HEK293 (cell line): Measurements from ENCODE around the gene AURKB.

Experiments used
- BCL11B ChIP-seq: fragments of 450-650 bp; formaldehyde crosslinking; IDR thresholded peaks from 2 replicates; pipeline ENCODE4 v1.5.1; 2016; ENCODE audit warnings: low read depth, missing biosample characterization, missing genetic modification characterization
- KLF16 ChIP-seq: fragments of 450-650 bp; formaldehyde crosslinking; IDR thresholded peaks from 2 replicates; pipeline ENCODE4 v1.5.1; 2017; ENCODE audit warnings: missing biosample characterization, missing genetic modification characterization
- KLF8 ChIP-seq: fragments of 450-650 bp; formaldehyde crosslinking; IDR thresholded peaks from 2 replicates; pipeline ENCODE4 v1.5.1; 2016; ENCODE audit warnings: missing biosample characterization, missing genetic modification characterization
- PATZ1 ChIP-seq: fragments of 450-650 bp; formaldehyde crosslinking; IDR thresholded peaks from 2 replicates; pipeline ENCODE4 v1.5.1; 2016; ENCODE audit warnings: missing biosample characterization, missing genetic modification characterization
- PRDM10 ChIP-seq: fragments of 450-650 bp; formaldehyde crosslinking; IDR thresholded peaks from 2 replicates; pipeline ENCODE4 v1.5.1; 2016; ENCODE audit warnings: missing biosample characterization, missing genetic modification characterization
- SALL2 ChIP-seq: fragments of 450-650 bp; formaldehyde crosslinking; IDR thresholded peaks from 2 replicates; pipeline ENCODE4 v1.5.0; 2017; ENCODE audit warnings: missing biosample characterization, mild to moderate bottlenecking, missing genetic modification characterization, borderline replicate concordance
- SCRT2 ChIP-seq: fragments of 450-650 bp; formaldehyde crosslinking; IDR thresholded peaks from 2 replicates; pipeline ENCODE4 v1.5.1; 2016; ENCODE audit warnings: missing biosample characterization, missing genetic modification characterization
- ZBTB49 ChIP-seq: fragments of 450-650 bp; formaldehyde crosslinking; IDR thresholded peaks from 2 replicates; pipeline ENCODE4 v1.5.1; 2016; ENCODE audit warnings: missing biosample characterization, missing genetic modification characterization, low read depth
- ZFP37 ChIP-seq: fragments of 450-650 bp; formaldehyde crosslinking; IDR thresholded peaks from 2 replicates; pipeline ENCODE4 v1.5.1; 2016; ENCODE audit warnings: missing biosample characterization, missing genetic modification characterization
- ZNF112 ChIP-seq: fragments of 450-650 bp; formaldehyde crosslinking; IDR thresholded peaks from 2 replicates; pipeline ENCODE4 v1.5.0; 2017; ENCODE audit warnings: missing biosample characterization, missing genetic modification characterization
- ZNF169 ChIP-seq: fragments of 450-650 bp; formaldehyde crosslinking; IDR thresholded peaks from 2 replicates; pipeline ENCODE4 v1.5.1; 2016; ENCODE audit warnings: missing biosample characterization, missing genetic modification characterization
- ZNF202 ChIP-seq: fragments of 450-650 bp; formaldehyde crosslinking; IDR thresholded peaks from 2 replicates; pipeline ENCODE4 v1.5.1; 2016; ENCODE audit warnings: missing biosample characterization, missing genetic modification characterization, borderline replicate concordance
- ZNF23 ChIP-seq: fragments of 450-650 bp; formaldehyde crosslinking; IDR thresholded peaks from 2 replicates; pipeline ENCODE4 v1.5.1; 2016; ENCODE audit warnings: missing biosample characterization, missing genetic modification characterization, borderline replicate concordance
- ZNF449 ChIP-seq: fragments of 450-650 bp; formaldehyde crosslinking; IDR thresholded peaks from 2 replicates; pipeline ENCODE4 v1.5.1; 2017; ENCODE audit warnings: missing biosample characterization, mild to moderate bottlenecking, missing genetic modification characterization, moderate library complexity
- ZNF48 ChIP-seq: fragments of 450-650 bp; formaldehyde crosslinking; IDR thresholded peaks from 2 replicates; pipeline ENCODE4 v1.5.1; 2016; ENCODE audit warnings: missing biosample characterization, missing genetic modification characterization
- ZNF548 ChIP-seq: fragments of 450-650 bp; formaldehyde crosslinking; IDR thresholded peaks from 2 replicates; pipeline ENCODE4 v1.5.1; 2016; ENCODE audit warnings: missing biosample characterization, missing genetic modification characterization
- ZNF571 ChIP-seq: fragments of 450-650 bp; formaldehyde crosslinking; IDR thresholded peaks from 2 replicates; pipeline ENCODE4 v1.5.0; 2017; ENCODE audit warnings: missing biosample characterization, missing genetic modification characterization
- ZNF600 ChIP-seq: fragments of 450-650 bp; formaldehyde crosslinking; IDR thresholded peaks from 2 replicates; pipeline ENCODE4 v1.5.1; 2016; ENCODE audit warnings: missing biosample characterization, missing genetic modification characterization
- ZNF610 ChIP-seq: fragments of 450-650 bp; formaldehyde crosslinking; IDR thresholded peaks from 2 replicates; pipeline ENCODE4 v1.5.1; 2016; ENCODE audit warnings: missing biosample characterization, missing genetic modification characterization, borderline replicate concordance
- ZNF629 ChIP-seq: fragments of 450-650 bp; formaldehyde crosslinking; IDR thresholded peaks from 2 replicates; pipeline ENCODE4 v1.5.1; 2017; ENCODE audit warnings: missing biosample characterization, missing genetic modification characterization
- ZNF645 ChIP-seq: fragments of 450-650 bp; formaldehyde crosslinking; IDR thresholded peaks from 2 replicates; pipeline ENCODE4; 2016; ENCODE audit warnings: missing biosample characterization, missing genetic modification characterization
- ZNF664 ChIP-seq: fragments of 450-650 bp; formaldehyde crosslinking; IDR thresholded peaks from 2 replicates; pipeline ENCODE4 v1.5.1; 2016; ENCODE audit warnings: missing biosample characterization, missing genetic modification characterization
- ZNF776 ChIP-seq: fragments of 450-650 bp; formaldehyde crosslinking; IDR thresholded peaks from 2 replicates; pipeline ENCODE4 v1.5.0; 2017; ENCODE audit warnings: missing biosample characterization, missing genetic modification characterization, borderline replicate concordance
- TF ChIP-seq, protein P1 (sequence below): fragments of 450-650 bp; formaldehyde crosslinking; IDR thresholded peaks from 2 replicates; pipeline ENCODE4 v1.5.1; 2016; ENCODE audit warnings: missing biosample characterization, missing genetic modification characterization
- TF ChIP-seq, protein P2 (sequence below): fragments of 450-650 bp; formaldehyde crosslinking; IDR thresholded peaks from 2 replicates; pipeline ENCODE4 v1.5.1; 2016; ENCODE audit warnings: missing biosample characterization, missing genetic modification characterization

Gene AURKB

DNA sequence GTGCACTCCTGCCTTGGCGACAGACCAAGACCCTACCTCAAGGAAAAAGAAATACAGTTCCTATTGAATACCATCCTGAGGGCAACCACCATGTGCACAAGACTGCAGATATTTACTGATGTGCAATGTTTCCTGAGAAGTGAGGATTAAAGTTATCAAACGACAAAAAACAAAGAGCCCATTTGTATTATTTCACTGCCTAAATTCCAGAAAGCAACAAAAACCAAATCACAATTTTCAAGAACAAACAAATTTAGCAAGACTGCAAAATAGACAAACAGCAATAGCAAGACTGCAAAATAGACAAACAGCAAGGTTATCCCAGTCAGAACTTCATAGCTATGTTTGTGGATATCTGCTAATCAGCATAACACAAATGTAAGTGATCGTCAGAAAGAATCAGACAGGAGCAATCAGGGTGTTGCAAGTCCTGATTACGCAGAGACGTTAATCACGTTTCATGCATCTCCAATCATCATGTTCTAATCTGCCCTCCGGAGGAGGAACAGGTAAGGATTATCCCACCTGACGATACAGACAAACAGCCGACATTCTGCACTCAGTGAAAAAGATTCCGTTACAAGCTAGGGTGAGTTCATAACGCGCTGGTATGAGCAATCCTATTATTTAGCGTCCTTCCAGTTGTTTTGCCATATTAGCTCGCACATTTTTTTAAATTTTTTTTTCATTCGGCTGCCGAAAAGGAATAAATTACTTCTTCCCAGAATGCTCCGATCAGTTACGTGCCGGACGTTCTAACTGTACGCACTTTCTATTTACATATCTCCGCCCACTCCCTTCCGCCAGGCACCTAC, 37.1 kb downstream of the AURKB start (continued):
- TF ChIP-seq ZFP37, result peak; percentile 88
- TF ChIP-seq, protein P1, sequence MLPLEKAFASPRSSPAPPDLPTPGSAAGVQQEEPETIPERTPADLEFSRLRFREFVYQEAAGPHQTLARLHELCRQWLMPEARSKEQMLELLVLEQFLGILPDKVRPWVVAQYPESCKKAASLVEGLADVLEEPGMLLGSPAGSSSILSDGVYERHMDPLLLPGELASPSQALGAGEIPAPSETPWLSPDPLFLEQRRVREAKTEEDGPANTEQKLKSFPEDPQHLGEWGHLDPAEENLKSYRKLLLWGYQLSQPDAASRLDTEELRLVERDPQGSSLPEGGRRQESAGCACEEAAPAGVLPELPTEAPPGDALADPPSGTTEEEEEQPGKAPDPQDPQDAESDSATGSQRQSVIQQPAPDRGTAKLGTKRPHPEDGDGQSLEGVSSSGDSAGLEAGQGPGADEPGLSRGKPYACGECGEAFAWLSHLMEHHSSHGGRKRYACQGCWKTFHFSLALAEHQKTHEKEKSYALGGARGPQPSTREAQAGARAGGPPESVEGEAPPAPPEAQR (tag by site-specific recombination), result peak; percentile 95
- TF ChIP-seq ZBTB49 (tag by site-specific recombination), result no peak
- TF ChIP-seq ZNF664 (tag by site-specific recombination), result no peak
- no peak for TF ChIP-seq ZNF169 (tag by site-specific recombination)
- TF ChIP-seq BCL11B (tag by site-specific recombination), result peak; percentile 64; the same call in 1 of the 2 replicates
- no peak for TF ChIP-seq ZNF449 (tag by site-specific recombination)
- TF ChIP-seq, protein P2, sequence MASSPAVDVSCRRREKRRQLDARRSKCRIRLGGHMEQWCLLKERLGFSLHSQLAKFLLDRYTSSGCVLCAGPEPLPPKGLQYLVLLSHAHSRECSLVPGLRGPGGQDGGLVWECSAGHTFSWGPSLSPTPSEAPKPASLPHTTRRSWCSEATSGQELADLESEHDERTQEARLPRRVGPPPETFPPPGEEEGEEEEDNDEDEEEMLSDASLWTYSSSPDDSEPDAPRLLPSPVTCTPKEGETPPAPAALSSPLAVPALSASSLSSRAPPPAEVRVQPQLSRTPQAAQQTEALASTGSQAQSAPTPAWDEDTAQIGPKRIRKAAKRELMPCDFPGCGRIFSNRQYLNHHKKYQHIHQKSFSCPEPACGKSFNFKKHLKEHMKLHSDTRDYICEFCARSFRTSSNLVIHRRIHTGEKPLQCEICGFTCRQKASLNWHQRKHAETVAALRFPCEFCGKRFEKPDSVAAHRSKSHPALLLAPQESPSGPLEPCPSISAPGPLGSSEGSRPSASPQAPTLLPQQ (tag by site-specific recombination), result peak; percentile 21; the same call in 1 of the 2 replicates
- TF ChIP-seq SALL2 (tag by site-specific recombination), result no peak
- TF ChIP-seq ZNF548, result no peak
- peak; percentile 84 for TF ChIP-seq PRDM10 (tag by site-specific recombination)
- TF ChIP-seq ZNF202 (tag by site-specific recombination), result no peak
- peak; percentile 85 for TF ChIP-seq KLF8 (tag by site-specific recombination)
- TF ChIP-seq ZNF600, result peak; percentile 97
- TF ChIP-seq PATZ1 (tag by site-specific recombination), result peak; percentile 42; the same call in 1 of the 2 replicates
- TF ChIP-seq ZNF23 (tag by site-specific recombination), result no peak
- peak; percentile 98 for TF ChIP-seq ZNF629 (tag by site-specific recombination)
- no peak for TF ChIP-seq ZNF776 (tag by site-specific recombination)
- TF ChIP-seq ZNF112, result no peak
- no peak for TF ChIP-seq ZNF571 (tag by site-specific recombination)
- peak; percentile 40; the same call in 1 of the 2 replicates for TF ChIP-seq ZNF645 (tag by site-specific recombination)
- peak; percentile 99 for TF ChIP-seq SCRT2 (tag by site-specific recombination)
- peak; percentile 55; the same call in 1 of the 2 replicates for TF ChIP-seq ZNF610 (tag by site-specific recombination)
- peak; percentile 91 for TF ChIP-seq KLF16 (tag by site-specific recombination)
- no peak for TF ChIP-seq ZNF48 (tag by site-specific recombination)
